Endothelial cell of hepatic sinusoid (primary cell): ENCODE measurements around the gene ZNF740.
"Not testable (repeated sequence)": the region's sequence is repeated elsewhere in the genome, so short reads cannot be mapped to it uniquely, and the experiment has no call there.

Experiments
- in situ Hi-C: cut with HindIII; loops from 2 replicates; pipeline ENCODE4 v1.10.0; 2017; ENCODE audit warnings: low sequenced_read_pairs

The ZNF740 gene

GRCh38 chr12:53191885-53192530, 11.5 kb downstream of the ZNF740 start:
- in situ Hi-C loops: loop anchor here (5.0 to 10.0 kb wide), 2 partner anchors 35 to 117 kb away; partner anchors contain the start of gene SPRYD3

GRCh38 chr12:53192531-53193021, 12.1 kb downstream of the ZNF740 start:
- in situ Hi-C loops: loop anchor here (5.0 to 10.0 kb wide), 2 partner anchors 35 to 118 kb away; partner anchors contain the start of gene SPRYD3

- in situ Hi-C loops: loop anchor here (5.0 to 10.0 kb wide), 2 partner anchors 36 to 118 kb away; partner anchors contain the start of gene SPRYD3
Observed at GRCh38 chr12:53193040-53193439, 12.5 kb downstream of the ZNF740 start.

GRCh38 chr12:53193985-53194716, 13.6 kb downstream of the ZNF740 start:
- in situ Hi-C loops: loop anchor here (5.0 to 10.0 kb wide), 2 partner anchors 37 to 119 kb away; partner anchors contain the start of gene SPRYD3

GRCh38 chr12:53194973-53195372, 14.5 kb downstream of the ZNF740 start:
- in situ Hi-C loops: loop anchor here (5.0 to 10.0 kb wide), 2 partner anchors 38 to 120 kb away; partner anchors contain the start of gene SPRYD3

GRCh38 chr12:53195516-53196420, 15.2 kb downstream of the ZNF740 start:
- in situ Hi-C loops: loop anchor here (10.0 kb wide), 1 partner anchor 121 kb away; the partner anchor contains the start of gene SPRYD3

GRCh38 chr12:53196486-53196885, 16.0 kb downstream of the ZNF740 start:
- in situ Hi-C loops: loop anchor here (10.0 kb wide), 1 partner anchor 122 kb away; the partner anchor contains the start of gene SPRYD3

GRCh38 chr12:53197011-53197640, 16.6 kb downstream of the ZNF740 start:
- in situ Hi-C loops: loop anchor here (10.0 kb wide), 1 partner anchor 122 kb away; the partner anchor contains the start of gene SPRYD3

- in situ Hi-C loops: loop anchor here (10.0 kb wide), 1 partner anchor 124 kb away; the partner anchor contains the start of gene SPRYD3
Observed at GRCh38 chr12:53198486-53199110, 18.1 kb downstream of the ZNF740 start.

- in situ Hi-C loops: loop anchor here (10.0 kb wide), 1 partner anchor 125 kb away; the partner anchor contains the start of gene SPRYD3
Observed at GRCh38 chr12:53199700-53200099, 19.2 kb downstream of the ZNF740 start.

- in situ Hi-C loops: no loop called here
Observed at GRCh38 chr12:53200107-53200457, 19.6 kb downstream of the ZNF740 start.

- in situ Hi-C loops: no loop called here
Observed at GRCh38 chr12:53200458-53201176, 20.1 kb downstream of the ZNF740 start.

GRCh38 chr12:53201177-53201541, 20.6 kb downstream of the ZNF740 start:
- in situ Hi-C loops: no loop called here

- in situ Hi-C loops: no loop called here
Observed at GRCh38 chr12:53201639-53202038, 21.1 kb downstream of the ZNF740 start.

- in situ Hi-C loops: not testable (repeated sequence)
Observed at GRCh38 chr12:53202316-53202715, 21.8 kb downstream of the ZNF740 start.

- in situ Hi-C loops: no loop called here
Observed at GRCh38 chr12:53204351-53204750, 23.8 kb downstream of the ZNF740 start.

GRCh38 chr12:53205747-53206419, 25.4 kb downstream of the ZNF740 start:
- in situ Hi-C loops: no loop called here

GRCh38 chr12:53207042-53207441, 26.5 kb downstream of the ZNF740 start, which contains the start of gene ITGB7:
ITGB7 (minus strand) TSS chr12:53207251; CDS start chr12:53200443, 6,808 bp downstream.
- in situ Hi-C loops: no loop called here
